Astrocyte of the cerebellum (primary cell): ENCODE results near the gene TGM4.

Experiments
- DNase-seq: peaks from one replicate; pipeline ENCODE4 v3.0.0-alpha.2; 2011; ENCODE audit warnings: low read depth
- H3K4me3 ChIP-seq: 2 replicates; pipeline ENCODE4 v1.5.1; 2011; ENCODE audit warnings: mild to moderate bottlenecking, low read depth, low read length, moderate library complexity
- CTCF ChIP-seq: IDR thresholded peaks from 2 replicates; pipeline ENCODE4 v1.5.1; 2012; ENCODE audit warnings: low read length, low read depth, moderate library complexity, mild to moderate bottlenecking; ENCODE audit errors: missing control alignments
- in situ Hi-C: cut with HindIII; loops from 2 replicates; pipeline ENCODE4 v1.10.0; 2017; ENCODE audit warnings: low sequenced_read_pairs

The TGM4 gene

GRCh38 chr3:44926921-44927320 lies 52.5 kb downstream of the TGM4 start:
- in situ Hi-C loops = no loop called here
- no peak overlapping the region for H3K4me3 ChIP-seq
- no peak for DNase-seq
- no peak for TF ChIP-seq CTCF

GRCh38 chr3:44927371-44927770 lies 53.0 kb downstream of the TGM4 start:
- in situ Hi-C loops = no loop called here
- TF ChIP-seq CTCF = no peak
- no peak for DNase-seq
- no peak overlapping the region for H3K4me3 ChIP-seq

GRCh38 chr3:44929782-44930181 lies 55.4 kb downstream of the TGM4 start:
- TF ChIP-seq CTCF = no peak
- in situ Hi-C loops = no loop called here
- H3K4me3 ChIP-seq = no peak overlapping the region
- no peak for DNase-seq

- H3K4me3 ChIP-seq = no peak overlapping the region
- DNase-seq = no peak
- TF ChIP-seq CTCF = no peak
- in situ Hi-C loops = no loop called here
Measured at GRCh38 chr3:44930911-44931310, 56.5 kb downstream of the TGM4 start.

- in situ Hi-C loops = no loop called here
- no peak for DNase-seq
- no peak for TF ChIP-seq CTCF
- H3K4me3 ChIP-seq = no peak overlapping the region
Measured at GRCh38 chr3:44931791-44932190, 57.4 kb downstream of the TGM4 start.

GRCh38 chr3:44932271-44932670 lies 57.9 kb downstream of the TGM4 start:
- no peak overlapping the region for H3K4me3 ChIP-seq
- in situ Hi-C loops = no loop called here
- no peak for TF ChIP-seq CTCF
- no peak for DNase-seq
